HG02938 (cell line): ENCODE measurements around the gene SLC16A8.

Experiments used
- ATAC-seq: cut with Tn5 transposase; IDR thresholded peaks from one replicate; pipeline ENCODE4 v1.9.1; 2021; ENCODE audit warnings: mild to moderate bottlenecking, moderate library complexity; ENCODE audit not compliant: unreplicated experiment

Gene SLC16A8

DNA sequence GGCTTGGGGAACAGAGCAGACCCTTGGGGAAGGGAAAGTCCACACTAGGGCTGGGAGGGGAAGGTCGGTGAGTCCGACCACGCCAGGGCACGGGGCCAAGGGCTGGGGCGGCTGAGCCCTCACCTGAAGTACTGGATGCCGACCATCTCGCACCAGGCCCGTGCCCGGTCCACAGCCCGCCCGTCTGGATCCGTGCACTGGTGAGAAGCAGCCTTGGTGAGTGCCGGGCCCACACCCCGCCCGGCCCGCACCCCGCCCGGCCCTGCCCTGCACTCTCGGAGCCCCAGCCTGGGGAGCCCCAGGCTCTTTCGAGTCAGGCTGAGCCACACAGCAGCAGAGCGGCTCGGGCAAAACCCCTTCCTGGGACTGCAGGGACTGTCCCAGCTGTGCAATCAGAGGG is 28.4 kb upstream of the SLC16A8 start:
- no peak for ATAC-seq

DNA sequence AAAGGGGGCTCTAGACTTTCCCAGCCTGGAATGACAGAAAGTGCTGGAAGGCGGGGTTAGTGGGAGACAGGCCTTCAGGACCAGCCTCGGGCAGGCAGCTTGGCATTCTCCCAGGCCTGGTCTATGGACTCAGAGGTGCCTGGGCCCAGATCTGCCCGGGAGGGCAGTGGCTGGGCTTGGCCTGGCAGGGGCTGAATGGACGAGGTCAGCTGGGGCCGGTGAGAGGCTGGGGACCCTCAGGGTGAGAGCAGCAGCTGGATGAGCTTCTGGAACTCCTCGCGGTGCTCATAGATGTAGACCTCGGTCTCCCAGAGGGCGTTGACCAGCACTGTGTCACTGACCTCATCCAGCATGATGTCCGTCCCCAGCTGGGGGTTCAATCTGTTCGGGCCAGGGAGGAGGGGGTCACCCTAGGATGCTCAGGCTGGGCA is 28.0 kb upstream of the SLC16A8 start:
- ATAC-seq: no peak

DNA sequence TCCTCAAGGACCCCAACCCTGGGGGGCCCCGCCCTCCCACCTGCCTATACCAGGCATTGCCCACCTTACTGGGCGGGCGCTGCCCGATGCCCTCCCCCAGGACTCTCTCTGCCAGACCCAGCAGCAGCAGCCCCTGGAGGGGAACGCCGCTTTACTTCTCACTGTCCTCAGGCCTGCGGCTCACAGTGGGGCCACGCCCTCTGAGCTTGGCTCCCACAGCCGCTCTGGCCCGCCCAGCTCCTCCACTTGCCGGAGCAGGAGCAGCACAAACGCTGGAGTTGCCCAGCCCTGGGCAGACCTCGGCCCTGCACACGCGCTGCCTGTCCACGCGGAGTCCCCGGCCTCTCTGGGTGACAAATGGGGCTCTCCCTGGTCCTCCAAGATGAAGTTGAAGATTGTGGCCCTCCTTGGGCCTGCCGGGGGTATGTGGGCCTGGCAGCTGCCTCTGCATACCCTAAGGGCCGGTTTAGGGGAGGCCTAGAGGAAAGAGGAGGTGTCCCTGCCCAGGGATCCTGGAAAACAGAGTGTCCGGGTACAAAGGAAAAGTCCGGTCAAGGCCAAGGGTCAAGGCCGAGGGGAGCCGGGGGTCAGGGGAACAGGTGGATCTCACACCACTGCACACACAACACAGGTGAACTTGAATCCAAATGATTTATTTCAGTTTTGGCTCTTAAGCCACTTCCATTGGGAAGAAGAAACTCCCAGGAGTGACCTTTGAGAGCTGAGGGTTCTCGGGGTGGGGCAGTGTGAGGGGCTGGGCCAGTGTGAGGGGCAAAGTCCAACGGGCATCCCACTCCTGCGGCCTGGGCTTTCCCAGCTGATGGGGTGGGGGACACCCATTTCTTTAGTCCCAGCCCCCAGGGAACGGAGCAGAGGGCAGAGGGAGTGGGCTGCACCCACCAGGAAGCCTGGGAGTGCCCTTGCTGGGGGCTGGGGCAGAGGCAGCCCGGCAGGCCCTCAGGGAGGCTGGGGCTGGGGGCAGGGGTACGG is 27.2 kb upstream of the SLC16A8 start:
- no peak for ATAC-seq

- ATAC-seq: no peak
Observed at GRCh38 chr22:38110008-38110862, 26.3 kb upstream of the SLC16A8 start, which contains the start of gene BAIAP2L2. BAIAP2L2 (minus strand) TSS chr22:38110684; CDS start chr22:38110525, 159 bp downstream.

DNA sequence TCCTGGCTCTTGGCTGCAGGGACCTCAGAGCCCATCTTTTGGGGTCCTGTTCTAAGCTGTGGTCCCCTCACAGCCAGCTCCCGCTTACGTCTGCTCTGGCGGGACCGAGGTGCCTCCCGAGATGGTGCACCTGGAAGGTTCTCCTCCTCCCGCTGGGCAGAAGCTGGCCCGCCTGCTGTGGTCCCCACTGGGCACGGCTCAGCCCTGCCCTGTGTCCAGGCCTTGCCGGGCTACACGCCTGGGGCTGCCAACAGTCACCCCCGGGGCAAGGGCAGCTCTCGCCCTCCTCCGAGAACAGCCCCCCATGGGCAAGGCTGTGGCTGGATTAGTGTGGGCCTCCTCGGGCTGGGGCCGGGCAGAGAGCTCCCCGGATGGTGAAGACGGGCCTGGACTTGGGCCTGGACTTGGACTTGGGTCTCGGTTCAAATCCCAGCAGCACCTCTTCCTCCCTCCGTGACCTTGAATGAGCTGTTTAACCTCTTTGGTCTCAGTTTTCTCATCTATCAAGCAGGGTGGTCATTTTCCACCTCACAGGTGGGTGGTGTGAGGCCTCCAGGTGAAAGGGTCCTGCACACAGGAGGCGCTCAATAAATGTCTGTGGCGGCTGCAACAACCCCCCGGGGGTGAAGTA is 25.5 kb upstream of the SLC16A8 start:
- no peak for ATAC-seq

GRCh38 chr22:38108561-38109319 is 24.8 kb upstream of the SLC16A8 start:
- ATAC-seq: no peak

DNA sequence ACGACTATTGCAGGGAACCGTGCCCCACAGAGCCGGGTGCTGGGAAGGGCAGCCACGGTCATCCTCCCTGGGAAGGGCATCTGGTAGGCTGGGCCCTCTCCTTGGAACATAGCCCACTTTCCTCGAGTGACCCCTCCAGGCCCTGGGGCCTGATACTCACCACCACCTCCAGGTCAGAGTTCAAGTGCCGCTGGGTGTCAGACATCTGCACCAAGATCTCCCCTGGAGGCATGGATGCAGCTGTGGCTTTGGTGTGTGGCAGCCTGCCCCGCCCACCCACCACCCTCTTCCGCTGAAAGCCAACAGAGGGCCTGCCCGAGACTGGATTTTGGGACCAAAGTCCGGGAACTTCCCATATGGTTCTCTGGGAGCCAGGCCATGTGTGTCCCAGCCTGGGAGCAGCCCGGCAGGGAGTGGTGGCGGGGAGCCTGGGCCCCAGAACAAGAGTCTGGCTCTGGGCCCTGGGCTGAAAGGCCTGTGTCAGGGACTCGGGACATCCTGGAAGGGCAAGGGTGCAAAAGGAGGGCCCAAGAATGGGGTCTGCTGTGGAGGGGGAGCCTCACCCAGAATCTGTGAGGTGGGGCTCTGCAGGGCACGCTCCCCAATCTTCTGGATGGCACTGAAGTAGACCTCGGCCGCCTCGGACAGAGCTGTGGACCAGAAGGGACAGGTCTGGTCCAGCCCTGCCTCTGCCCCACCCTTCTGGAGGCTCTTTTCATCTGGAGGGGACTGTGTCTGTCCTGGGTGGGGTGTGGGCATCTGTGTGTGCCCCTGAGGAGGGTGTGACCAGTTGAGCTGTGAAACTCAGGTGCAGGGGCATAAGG is 23.9 kb upstream of the SLC16A8 start:
- no peak for ATAC-seq

DNA sequence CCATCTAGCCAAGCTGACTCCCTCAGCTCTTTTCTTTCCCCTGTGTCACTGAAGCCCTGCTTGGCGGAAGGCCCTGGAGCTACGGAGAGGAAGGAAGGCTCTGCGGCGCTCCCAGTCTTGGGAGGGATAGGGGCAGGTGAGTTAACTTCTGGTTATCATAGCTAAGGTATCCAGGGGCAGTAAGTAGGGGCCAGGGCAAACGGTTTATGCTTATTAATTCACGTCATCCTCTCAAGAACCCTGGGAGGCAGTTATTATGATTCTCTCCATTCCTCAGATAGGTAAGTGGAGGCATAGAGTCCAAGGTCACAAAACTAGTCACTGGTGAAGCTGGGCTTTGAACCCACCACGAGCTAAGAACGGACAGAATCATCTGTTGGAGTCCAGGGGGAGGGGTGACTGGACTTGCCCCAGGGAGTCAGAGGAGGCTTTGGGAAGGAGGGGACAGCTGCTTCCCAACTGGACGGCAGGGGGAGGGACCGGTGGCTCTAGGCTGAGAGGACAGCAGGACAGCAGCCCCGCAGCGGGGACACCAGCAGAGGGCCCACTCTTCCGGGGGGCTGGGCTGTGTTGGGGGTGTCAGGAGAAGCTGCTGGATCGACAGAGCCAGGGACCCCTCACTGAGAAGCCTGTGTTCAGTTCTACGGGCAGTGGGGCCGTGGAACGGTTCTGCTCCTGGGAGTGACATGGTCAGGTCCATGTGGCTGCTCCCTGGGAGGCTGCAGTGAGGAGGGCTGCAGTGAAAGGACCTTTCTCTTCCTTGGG is 23.0 kb upstream of the SLC16A8 start:
- no peak for ATAC-seq

DNA sequence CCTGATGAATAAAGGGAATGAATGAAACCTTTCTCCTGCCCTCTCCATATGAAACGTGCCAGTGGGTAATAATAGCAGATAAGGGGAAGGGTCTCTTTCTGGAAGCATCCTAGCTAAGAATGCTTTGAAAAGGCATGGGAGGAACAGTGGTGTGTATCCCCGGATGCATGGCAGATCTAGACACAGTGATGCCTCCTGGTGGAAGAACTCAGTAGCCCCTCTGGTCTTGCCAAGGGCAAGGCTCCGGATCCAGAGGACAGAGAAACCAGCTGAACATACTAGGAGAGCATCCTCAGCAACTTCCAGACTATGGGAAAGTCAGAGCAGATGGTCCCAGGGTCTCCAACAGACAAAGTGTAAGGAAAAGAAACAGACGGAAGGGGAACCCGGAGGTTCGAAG is 20.1 kb upstream of the SLC16A8 start:
- no peak for ATAC-seq

DNA sequence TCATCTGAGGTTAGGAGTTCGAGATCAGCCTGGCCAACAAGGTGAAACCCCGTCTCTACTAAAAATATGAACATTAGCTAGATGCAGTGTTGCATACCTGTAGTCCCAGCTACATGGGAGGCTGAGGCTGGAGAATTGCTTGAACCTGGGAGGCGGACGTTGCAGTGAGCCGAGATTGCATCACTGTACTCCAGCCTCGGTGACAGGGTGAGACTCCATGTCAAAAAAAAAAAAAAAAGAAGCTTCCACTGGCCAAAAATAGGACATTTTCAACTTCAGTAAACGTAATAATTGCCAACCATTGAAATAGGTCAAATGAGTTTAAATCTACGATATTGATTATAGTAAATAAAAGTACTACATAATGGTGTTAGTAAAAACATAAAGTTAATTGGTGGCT is 19.7 kb upstream of the SLC16A8 start:
- no peak for ATAC-seq

GRCh38 chr22:38098410-38099249 is 14.6 kb upstream of the SLC16A8 start:
- no peak for ATAC-seq

- ATAC-seq: no peak
Observed at GRCh38 chr22:38097557-38098409, 13.8 kb upstream of the SLC16A8 start.

DNA sequence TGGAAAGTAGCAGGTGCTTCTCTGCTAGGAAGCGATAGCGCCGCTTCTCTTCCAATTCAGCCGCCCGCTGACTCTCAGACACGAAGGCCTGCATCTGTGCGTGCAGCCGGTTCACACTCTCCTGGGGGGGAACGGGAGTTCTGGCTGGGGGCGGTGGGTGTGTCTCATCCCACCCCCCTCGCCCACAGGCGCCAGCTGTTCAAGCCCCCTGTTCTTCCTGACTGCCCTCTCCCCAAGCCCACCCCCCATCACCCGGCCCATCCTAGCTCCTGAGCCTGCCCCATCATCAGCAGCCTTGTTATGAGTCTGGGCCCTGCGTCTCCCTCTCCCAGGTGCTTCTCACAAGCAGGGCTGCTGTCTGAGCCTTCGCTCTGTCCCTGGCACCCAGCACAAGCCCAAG is 13.1 kb upstream of the SLC16A8 start:
- ATAC-seq: no peak

GRCh38 chr22:38089474-38089851 is 5.5 kb upstream of the SLC16A8 start:
- no peak for ATAC-seq

DNA sequence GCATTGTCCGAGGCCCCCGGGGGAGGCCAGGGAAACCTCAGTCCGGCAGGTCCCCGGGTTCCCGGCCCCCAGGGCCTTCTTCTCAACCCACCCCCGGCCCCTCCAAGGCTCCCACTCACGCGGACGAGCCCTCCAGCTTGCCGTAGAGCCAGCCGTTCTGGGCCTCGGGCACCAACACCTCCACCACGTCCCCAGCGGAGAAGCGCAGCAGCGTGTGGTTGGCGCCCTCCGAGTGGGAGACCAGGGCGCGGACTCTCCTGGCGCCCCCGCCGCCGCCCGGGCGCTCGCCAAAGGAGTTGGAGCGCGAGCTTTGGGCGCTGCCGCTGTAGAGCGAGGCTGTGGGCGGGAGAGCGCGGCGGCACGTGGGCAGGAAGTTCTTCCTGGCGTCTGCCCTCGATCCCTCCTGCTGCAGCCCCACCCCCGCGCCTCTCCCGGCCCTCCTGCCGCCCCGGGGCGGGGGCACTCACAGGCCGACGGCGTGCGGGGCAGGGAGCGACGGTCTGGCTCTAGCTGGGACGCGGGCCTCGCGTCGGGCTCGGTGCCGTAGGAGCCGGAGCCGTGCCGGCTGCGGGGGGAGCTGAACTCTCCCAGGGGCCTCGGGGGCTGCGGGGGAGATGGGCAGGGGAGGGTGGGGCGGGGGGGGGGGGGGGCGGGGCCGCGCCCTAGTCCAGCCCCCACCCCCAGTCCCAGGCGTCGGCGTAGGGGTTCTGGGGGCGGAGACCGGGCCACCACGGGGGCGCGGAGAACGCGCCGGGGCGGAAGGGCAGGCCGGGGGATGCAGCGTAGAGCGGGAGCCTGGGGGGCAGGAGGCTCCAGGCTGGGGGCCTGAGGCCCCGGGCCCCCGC is 4.9 kb upstream of the SLC16A8 start:
- no peak for ATAC-seq

- no peak for ATAC-seq
Observed at GRCh38 chr22:38087855-38088254, 3.9 kb upstream of the SLC16A8 start.
